ENCODE results near the gene SYNPR.

Gene SYNPR

GRCh38 chr3:63390710-63391230 is 112.7 kb downstream of the SYNPR start:
- H3K9me2 ChIP-seq (replicated peaks; ENCODE audit: control insufficient read depth, low read length) = no peaks in the 10 kb centered on the region
- H3K9me3 ChIP-seq (ENCODE audit: control insufficient read depth, insufficient read depth, low read length) = no peaks in the 10 kb centered on the region
- no peaks in the 10 kb centered on the region for H3K36me3 ChIP-seq (ENCODE audit: control insufficient read depth, low read length)
- H3F3A ChIP-seq (ENCODE audit: control insufficient read depth, insufficient read depth) = no peaks in the 10 kb centered on the region
- no peak overlapping the region for H3K27ac ChIP-seq (ENCODE audit: low read depth, low read length)
- H3K4me2 ChIP-seq (ENCODE audit: low read length) = no peak overlapping the region
- no peak overlapping the region for H3K4me3 ChIP-seq (ENCODE audit: low read length)
- H3K4me1 ChIP-seq (ENCODE audit: control insufficient read depth, low read length) = no peaks in the 10 kb centered on the region
- H3K27me3 ChIP-seq (ENCODE audit: control insufficient read depth, low read length) = no peaks in the 10 kb centered on the region
- H3K79me2 ChIP-seq (ENCODE audit: control insufficient read depth, low read length) = no peaks in the 10 kb centered on the region
- H4K20me1 ChIP-seq (ENCODE audit: control insufficient read depth, insufficient read depth, low read depth, low read length) = no peaks in the 10 kb centered on the region
- no peak for TF ChIP-seq EZH2phosphoT487 (IDR thresholded peaks at IDR 0.05; ENCODE audit: borderline replicate concordance, low read length)
- TF ChIP-seq CTCF (IDR thresholded peaks at IDR 0.05; ENCODE audit: low read depth, low read length, poor library complexity, severe bottlenecking) = no peak

DNA sequence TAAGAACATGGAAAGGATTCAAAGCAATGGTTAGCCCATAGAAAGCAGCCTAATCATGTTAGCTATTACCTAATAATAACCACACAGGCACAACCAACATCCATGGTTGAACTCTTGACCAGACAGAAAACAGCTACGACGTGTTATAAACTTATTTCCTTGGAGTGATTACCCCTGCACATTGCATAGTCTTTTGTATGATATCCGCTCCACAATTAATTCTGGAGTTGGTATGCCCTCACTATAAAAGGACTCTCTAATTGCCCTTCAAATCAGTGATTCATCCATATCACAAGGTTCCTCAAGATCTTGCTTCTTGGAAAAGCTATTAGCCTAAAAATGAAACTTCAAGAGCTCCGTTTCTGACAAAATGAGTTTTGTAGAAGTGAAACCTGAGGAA is 117.9 kb downstream of the SYNPR start:
- no peaks in the 10 kb centered on the region for H3K36me3 ChIP-seq (ENCODE audit: control insufficient read depth, low read length)
- H3K4me1 ChIP-seq (ENCODE audit: control insufficient read depth, low read length) = no peaks in the 10 kb centered on the region
- H3K4me3 ChIP-seq (ENCODE audit: low read length) = no peak overlapping the region
- no peaks in the 10 kb centered on the region for H3K79me2 ChIP-seq (ENCODE audit: control insufficient read depth, low read length)
- H3K4me2 ChIP-seq (ENCODE audit: low read length) = no peak overlapping the region
- H3K27me3 ChIP-seq (ENCODE audit: control insufficient read depth, low read length) = no peaks in the 10 kb centered on the region
- no peak overlapping the region for H3K27ac ChIP-seq (ENCODE audit: low read depth, low read length)
- no peaks in the 10 kb centered on the region for H4K20me1 ChIP-seq (ENCODE audit: control insufficient read depth, insufficient read depth, low read depth, low read length)
- no peak for TF ChIP-seq CTCF (IDR thresholded peaks at IDR 0.05; ENCODE audit: low read depth, low read length, poor library complexity, severe bottlenecking)
- TF ChIP-seq EZH2phosphoT487 (IDR thresholded peaks at IDR 0.05; ENCODE audit: borderline replicate concordance, low read length) = no peak
- no peaks in the 10 kb centered on the region for H3K9me3 ChIP-seq (ENCODE audit: control insufficient read depth, insufficient read depth, low read length)
- H3K9me2 ChIP-seq (replicated peaks; ENCODE audit: control insufficient read depth, low read length) = no peaks in the 10 kb centered on the region
- no peaks in the 10 kb centered on the region for H3F3A ChIP-seq (ENCODE audit: control insufficient read depth, insufficient read depth)

DNA sequence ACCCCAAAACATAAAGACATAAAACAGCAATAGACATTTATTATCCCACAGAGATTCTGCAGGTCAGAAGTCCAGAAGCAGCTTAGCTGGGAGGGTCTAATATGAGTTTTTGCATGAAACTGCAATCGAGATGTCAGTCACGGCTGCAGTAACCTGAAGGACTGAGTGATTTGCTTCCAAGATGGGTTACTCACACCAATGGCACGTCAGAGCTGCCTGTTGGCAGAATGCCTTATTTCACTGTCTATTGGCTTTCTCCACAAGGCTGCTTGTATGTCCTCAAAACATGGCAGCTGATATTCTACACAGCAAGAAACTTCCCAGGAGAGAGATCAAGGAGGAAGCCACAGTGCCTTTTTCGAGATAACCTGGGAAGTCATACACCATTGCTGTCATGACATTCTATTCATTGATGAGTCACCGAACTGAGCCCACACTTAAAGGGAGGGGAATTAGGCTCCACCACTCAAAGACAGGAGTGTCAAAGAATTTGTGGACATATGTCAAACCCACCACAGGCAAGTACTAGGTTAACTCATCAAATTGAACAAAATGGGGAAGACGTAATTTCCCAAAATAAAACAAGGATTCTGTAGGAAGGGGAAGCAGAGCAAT is 122.2 kb downstream of the SYNPR start:
- Histone ChIP-seq H3K9me2 (replicated peaks; ENCODE audit: control insufficient read depth, low read length) (no peaks in the 10 kb centered on the region), H3K4me1 (ENCODE audit: control insufficient read depth, low read length) (no peaks in the 10 kb centered on the region), H3K4me3 (ENCODE audit: low read length) (no peak overlapping the region), H3K27ac (ENCODE audit: low read depth, low read length) (no peak overlapping the region), H3K4me2 (ENCODE audit: low read length) (no peak overlapping the region), H3K9me3 (ENCODE audit: control insufficient read depth, insufficient read depth, low read length) (no peaks in the 10 kb centered on the region), H4K20me1 (ENCODE audit: control insufficient read depth, insufficient read depth, low read depth, low read length) (no peaks in the 10 kb centered on the region), H3K79me2 (ENCODE audit: control insufficient read depth, low read length) (no peaks in the 10 kb centered on the region), H3K27me3 (ENCODE audit: control insufficient read depth, low read length) (no peaks in the 10 kb centered on the region), H3F3A (ENCODE audit: control insufficient read depth, insufficient read depth) (no peaks in the 10 kb centered on the region), H3K36me3 (ENCODE audit: control insufficient read depth, low read length) (no peaks in the 10 kb centered on the region)
- TF ChIP-seq CTCF (IDR thresholded peaks at IDR 0.05; ENCODE audit: low read depth, low read length, poor library complexity, severe bottlenecking) (no peak), EZH2phosphoT487 (IDR thresholded peaks at IDR 0.05; ENCODE audit: borderline replicate concordance, low read length) (no peak)
